Adipose tissue (tissue), 3 donors: Measurements from ENCODE around the gene RANGAP1. TPM values are rescaled to one million over a fixed set of nuclear protein-coding genes. Genes with fewer than 3 reads are reported as not detected.
"Not testable (repeated sequence)": the region's sequence is repeated elsewhere in the genome, so short reads cannot be mapped to it uniquely, and the experiment has no call there.

Experiments used
- H3K27ac ChIP-seq: one replicate; pipeline ENCODE4 v1.5.1; 2013; ENCODE audit warnings: low read depth, low read length
- WGBS, 3 donors: extraction: QIAGEN DNeasy Blood & Tissue Kit; methylation state at CpG; one replicate each; pipeline ENCODE4 v1.1.7; 2013; 5-methylcytosine and 5-hydroxymethylcytosine counted together
- polyA plus RNA-seq, 3 donors: library from polyadenylated mRNA; stranded (reverse); fragments of 200-250 nt; gene quantifications; one replicate each; pipeline ENCODE4 v1.2.3, GENCODE V29; 2013
- donor health status: healthy with polysubstance abuse.
- donor health status: Bipolar disorder and iron deficiency.
- donor health status: healthy.

The RANGAP1 gene
- polyA plus RNA-seq, 3 donors: 23.8 to 34.3 (median 33.1) TPM

GRCh38 chr22:41302021-41302767, 16.2 kb upstream of the RANGAP1 start:
- 0 to 1% (median 1%) methylated on average over 42 to 60 of the region's 60 CpGs for WGBS, 3 donors

DNA sequence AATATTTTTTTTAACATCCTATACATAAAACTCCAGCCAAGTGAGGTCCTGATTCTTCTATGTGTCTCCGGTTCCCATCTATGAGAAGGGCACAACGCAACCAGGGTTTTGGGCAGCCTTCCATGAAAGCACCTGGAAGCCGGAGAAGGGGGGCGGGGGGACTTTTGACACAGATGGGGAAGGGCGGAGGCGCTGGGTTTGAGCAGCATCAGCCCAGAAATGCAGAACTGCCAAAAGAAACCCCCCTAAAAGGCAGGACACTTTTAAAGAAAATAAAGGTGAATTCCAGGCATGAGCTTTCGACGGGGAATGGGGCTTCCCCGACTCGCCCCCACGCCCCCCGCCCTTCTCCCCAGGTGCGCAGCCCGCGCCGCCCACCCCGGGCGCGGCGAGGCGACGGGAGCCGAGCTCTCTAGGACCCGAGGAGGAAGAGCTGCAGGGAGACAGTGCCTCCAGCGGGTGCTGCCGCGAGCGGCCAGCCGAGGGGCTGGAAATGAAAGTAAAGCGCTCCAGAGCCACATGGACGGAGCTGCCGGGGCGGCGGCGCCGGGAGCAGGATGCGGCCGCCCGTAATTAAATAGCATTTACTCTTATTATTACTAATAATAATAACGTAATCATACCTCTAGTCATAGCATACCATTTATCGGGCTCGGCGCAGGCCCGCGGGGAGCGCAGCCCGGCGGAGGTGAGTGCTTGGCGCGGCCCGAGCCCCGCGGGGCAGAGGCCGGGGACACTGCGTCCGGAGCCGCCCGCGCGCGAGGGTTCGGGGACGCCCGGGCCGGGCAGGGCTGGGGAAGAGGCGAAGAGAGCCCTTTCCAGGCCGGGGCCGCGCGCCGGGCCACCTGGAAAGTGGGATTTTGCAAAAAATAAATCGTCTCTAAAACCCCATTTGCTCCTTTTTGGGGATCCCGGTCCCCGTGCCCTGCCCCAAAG, 15.4 kb upstream of the RANGAP1 start, which contains the start of gene ZC3H7B:
Gene ZC3H7B (plus strand): TSS at position 441 of the 936 bp plus-strand sequence. CDS start 19,136 bp downstream, outside the sequence.
- whole genome bisulfite sequencing, 3 donors: 0% methylated on average over 73 to 74 of the region's 74 CpGs
- peak within 1 kb of the TSS; percentile 62 for H3K27ac ChIP-seq

More at GRCh38 chr22:41302021-41302767, 16.2 kb upstream of the RANGAP1 start:
- H3K27ac ChIP-seq: peak overlapping the region; percentile 62

- H3K27ac ChIP-seq: no peak overlapping the region
- WGBS, 3 donors: 37 to 60% (median 49%) methylated on average over 7 of the region's 7 CpGs
Observed at GRCh38 chr22:41300661-41301060, 14.7 kb upstream of the RANGAP1 start.

DNA sequence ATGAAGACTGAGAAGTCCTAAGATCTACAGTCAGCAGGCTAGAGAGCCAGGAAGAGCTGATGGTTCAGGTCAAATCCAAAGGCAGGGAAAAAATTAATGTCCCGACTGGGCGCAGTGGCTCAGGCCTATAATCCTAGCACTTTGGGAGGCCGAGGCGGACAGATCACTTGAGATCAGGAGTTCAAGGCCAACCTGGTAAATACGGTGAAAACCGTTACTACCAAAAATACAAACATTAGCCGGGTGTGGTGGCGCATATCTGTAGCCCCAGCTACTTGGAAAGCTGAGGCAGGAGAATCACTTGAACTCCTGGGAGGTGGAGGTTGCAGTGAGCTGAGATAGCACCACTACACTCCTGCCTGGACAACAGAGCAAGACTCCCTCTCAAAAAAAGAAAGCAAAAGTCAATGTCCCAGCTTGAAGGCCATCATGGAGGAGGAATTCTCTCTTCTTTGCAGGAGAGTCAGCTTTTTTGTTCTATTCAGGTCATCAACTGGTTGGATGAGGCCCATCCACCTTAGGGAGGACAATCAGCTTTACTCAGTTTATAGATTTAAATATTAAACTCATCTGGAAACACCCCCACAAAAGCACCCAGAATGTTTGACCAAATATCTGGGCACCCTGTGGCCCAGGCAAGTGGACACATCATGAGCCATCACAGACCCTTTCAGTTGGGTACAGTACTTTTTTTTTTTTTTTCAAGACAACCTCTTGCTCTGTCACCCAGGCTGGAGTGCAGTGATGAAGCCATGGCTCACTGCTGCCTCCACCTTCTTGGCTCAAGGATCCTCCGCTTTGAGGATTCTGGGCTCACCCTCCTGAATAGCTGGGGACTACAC, 11.1 kb upstream of the RANGAP1 start:
- H3K27ac ChIP-seq: no peak overlapping the region
- WGBS, 3 donors: 82 to 95% (median 95%) methylated on average over 9 of the region's 9 CpGs

- not testable (repeated sequence) for H3K27ac ChIP-seq
Observed at GRCh38 chr22:41294816-41295215, 8.8 kb upstream of the RANGAP1 start.

DNA sequence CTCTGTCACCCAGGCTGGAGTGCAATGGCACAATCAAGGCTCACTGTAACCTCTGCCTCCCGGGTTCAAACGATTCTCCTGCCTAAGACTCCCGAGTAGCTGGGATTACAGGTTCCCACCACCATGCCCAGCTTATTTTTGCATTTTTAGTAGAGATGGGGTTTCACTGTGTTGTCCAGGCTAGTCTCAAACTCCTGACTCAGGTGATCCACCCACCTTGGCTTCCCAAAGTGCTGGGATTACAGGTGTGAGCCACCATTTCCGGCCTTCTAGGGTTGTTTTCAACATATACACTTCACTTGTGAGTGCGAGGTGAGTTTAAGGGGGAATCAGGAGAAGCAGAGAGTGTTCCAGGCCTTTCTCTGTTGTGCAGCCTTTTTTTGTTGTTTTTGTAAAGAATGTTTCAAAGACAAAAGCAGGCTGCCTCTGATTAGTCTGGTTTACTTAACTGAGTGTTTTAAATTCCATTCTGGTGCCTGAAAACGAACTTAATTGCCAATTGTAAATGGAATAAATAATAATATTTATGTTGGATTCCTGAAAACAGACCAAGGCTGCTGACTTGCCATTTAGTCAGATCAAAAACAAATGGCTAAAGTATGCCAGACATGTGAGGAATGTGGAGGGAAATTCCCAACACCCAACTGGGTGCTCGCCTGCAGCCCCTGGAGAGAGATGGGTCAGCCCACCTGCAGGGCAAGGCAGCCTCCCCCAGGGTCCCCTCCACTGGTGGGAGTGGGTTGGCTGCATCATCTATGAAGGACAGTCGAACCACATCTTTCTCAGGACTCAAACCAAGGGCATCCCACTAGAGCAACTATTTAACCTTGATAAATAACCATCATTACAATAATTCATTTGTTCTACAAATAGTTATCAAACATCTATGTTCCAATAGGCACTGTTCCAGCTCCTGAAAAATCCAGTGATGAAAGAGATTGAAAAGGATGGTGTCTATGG, 4.6 kb upstream of the RANGAP1 start:
- WGBS, 3 donors: 69 to 78% (median 72%) methylated on average over 8 of the region's 8 CpGs
- H3K27ac ChIP-seq: no peak overlapping the region

More at GRCh38 chr22:41294816-41295215, 8.8 kb upstream of the RANGAP1 start:
- WGBS, 3 donors: 88 to 95% methylated on average over 13 to 16 of the region's 28 CpGs; no CpG with 5 or more reads in 1 of the 3 donors

GRCh38 chr22:41289671-41290070, 3.7 kb upstream of the RANGAP1 start:
- 85 to 94% (median 94%) methylated on average over 1 of the region's 1 CpG for WGBS, 3 donors
- no peak overlapping the region for H3K27ac ChIP-seq

- WGBS, 3 donors: 44 to 49% (median 48%) methylated on average over 9 of the region's 9 CpGs
- H3K27ac ChIP-seq: no peak overlapping the region
Observed at GRCh38 chr22:41288245-41288946, 2.4 kb upstream of the RANGAP1 start.

GRCh38 chr22:41286639-41287091, 678 bp upstream of the RANGAP1 start:
- H3K27ac ChIP-seq: no peak overlapping the region
- WGBS, 3 donors: 1% methylated on average over 15 of the region's 15 CpGs

GRCh38 chr22:41285441-41285819, 557 bp downstream of the RANGAP1 start:
- H3K27ac ChIP-seq: no peak overlapping the region
- 0 to 1% (median 1%) methylated on average over 30 of the region's 30 CpGs for WGBS, 3 donors

DNA sequence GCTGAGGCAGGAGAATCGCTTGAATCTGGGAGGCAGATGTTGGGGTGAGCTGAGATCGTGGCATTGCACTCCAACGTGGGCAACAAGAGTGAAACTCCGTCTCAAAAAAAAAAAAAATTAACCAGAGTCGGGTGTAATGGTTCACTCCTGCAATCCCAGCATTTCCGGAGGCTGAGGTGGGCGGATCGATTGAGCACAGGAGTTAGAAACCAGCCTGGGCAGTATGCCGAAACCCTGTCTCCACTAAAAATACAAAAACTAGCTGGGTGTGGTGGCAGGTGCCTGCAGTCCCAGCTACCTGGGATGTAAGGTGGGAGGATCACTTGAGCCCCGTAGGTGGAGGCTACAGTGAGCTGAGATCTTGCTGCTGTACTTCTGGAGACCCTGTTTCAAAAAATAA, 1.5 kb downstream of the RANGAP1 start:
- WGBS, 3 donors: 80 to 92% (median 92%) methylated on average over 10 of the region's 10 CpGs
- no peak overlapping the region for H3K27ac ChIP-seq

DNA sequence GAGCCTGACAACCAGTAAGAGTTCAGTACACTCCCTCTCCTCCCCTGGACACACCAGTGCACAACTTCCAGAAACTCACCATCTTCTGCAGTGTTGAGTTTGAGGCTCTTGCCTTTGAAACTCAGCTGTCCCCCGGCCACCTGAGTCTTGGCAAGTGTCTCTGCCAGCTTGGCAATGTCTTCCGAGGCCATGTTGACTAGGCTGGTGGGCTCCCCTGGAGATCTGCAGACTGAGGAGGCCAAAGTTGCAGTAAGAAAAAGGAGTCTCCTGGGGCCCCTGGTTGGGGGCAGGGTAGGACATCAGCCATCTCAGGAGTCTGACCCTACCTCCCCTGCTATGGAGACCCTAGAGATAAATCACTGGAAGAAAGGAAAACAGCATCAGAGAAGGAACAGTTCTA, 5.1 kb downstream of the RANGAP1 start:
- no peak overlapping the region for H3K27ac ChIP-seq
- WGBS, 3 donors: 86 to 93% (median 92%) methylated on average over 2 of the region's 2 CpGs

DNA sequence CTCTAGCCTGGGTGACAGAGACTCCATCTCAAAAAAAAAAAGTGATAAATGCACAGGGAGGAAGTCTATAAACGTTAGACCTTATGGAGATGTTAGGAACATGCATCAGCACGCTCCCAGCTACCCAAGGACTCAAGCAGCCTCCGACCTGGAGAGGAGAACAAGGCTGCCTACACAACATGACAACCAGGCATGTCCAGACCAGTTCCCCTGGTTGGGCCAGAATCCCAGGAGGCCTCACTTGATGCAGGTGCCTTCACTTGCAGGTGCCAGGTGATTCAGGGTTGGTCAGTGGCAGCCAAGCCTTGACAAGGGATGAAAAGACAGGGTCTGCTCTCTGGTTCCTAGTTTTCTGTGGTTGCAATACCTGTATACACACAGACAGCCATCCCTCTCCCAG, 5.9 kb downstream of the RANGAP1 start:
- 81 to 83% (median 82%) methylated on average over 3 of the region's 3 CpGs for WGBS, 3 donors
- no peak overlapping the region for H3K27ac ChIP-seq

- no peak overlapping the region for H3K27ac ChIP-seq
- WGBS, 3 donors: 76 to 89% (median 87%) methylated on average over 4 of the region's 4 CpGs
Observed at GRCh38 chr22:41274856-41275255, 11.1 kb downstream of the RANGAP1 start.

DNA sequence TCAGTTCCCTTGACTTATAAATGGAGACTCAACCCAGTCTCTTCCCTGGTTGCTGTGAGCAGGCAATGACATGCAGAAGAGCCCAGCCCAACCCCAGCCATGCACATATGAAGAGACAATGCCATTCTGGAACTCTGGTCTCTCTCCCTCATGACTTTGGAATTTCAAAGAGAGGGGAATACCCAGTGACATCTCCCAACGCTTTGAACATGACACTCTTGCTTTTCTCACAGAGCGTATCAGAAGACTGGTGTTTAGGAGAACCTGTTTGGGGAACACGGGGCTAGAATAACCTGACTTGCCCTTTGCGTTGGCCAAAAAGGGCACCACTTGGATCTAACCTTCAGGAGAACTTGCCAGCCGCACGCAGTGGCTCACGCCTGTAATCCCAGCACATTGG, 12.9 kb downstream of the RANGAP1 start:
- 93 to 96% (median 95%) methylated on average over 7 of the region's 7 CpGs for WGBS, 3 donors
- H3K27ac ChIP-seq: no peak overlapping the region

DNA sequence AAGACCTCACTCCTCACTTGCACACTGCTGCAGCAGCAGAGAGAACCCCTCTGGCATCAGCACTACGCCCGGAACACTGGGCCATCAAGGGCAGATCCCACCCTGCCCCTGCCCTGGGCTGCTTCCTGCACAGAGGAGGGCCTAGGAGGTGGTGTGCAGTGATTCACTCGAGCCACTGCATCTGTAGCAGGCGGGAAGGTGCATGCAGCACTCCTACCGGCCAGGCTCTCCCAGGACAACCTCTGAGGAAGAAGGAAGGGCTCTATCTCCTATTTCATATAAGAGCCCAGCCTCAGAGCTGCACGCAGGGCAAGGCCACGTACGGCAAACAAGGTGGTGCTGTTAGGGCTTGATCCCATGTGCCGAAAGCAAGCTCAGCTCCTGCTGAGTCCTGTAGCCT, 14.2 kb downstream of the RANGAP1 start:
- WGBS, 3 donors: 89 to 94% (median 93%) methylated on average over 9 of the region's 9 CpGs

GRCh38 chr22:41267958-41268357, 18.0 kb downstream of the RANGAP1 start:
- WGBS, 3 donors: 95 to 97% (median 96%) methylated on average over 16 of the region's 16 CpGs

More for the DNA sequence above, 14.2 kb downstream of the RANGAP1 start:
- no peak overlapping the region for H3K27ac ChIP-seq

More at GRCh38 chr22:41267958-41268357, 18.0 kb downstream of the RANGAP1 start:
- H3K27ac ChIP-seq: no peak overlapping the region
